ENCODE data around the gene PER1.

The PER1 gene, protein sequence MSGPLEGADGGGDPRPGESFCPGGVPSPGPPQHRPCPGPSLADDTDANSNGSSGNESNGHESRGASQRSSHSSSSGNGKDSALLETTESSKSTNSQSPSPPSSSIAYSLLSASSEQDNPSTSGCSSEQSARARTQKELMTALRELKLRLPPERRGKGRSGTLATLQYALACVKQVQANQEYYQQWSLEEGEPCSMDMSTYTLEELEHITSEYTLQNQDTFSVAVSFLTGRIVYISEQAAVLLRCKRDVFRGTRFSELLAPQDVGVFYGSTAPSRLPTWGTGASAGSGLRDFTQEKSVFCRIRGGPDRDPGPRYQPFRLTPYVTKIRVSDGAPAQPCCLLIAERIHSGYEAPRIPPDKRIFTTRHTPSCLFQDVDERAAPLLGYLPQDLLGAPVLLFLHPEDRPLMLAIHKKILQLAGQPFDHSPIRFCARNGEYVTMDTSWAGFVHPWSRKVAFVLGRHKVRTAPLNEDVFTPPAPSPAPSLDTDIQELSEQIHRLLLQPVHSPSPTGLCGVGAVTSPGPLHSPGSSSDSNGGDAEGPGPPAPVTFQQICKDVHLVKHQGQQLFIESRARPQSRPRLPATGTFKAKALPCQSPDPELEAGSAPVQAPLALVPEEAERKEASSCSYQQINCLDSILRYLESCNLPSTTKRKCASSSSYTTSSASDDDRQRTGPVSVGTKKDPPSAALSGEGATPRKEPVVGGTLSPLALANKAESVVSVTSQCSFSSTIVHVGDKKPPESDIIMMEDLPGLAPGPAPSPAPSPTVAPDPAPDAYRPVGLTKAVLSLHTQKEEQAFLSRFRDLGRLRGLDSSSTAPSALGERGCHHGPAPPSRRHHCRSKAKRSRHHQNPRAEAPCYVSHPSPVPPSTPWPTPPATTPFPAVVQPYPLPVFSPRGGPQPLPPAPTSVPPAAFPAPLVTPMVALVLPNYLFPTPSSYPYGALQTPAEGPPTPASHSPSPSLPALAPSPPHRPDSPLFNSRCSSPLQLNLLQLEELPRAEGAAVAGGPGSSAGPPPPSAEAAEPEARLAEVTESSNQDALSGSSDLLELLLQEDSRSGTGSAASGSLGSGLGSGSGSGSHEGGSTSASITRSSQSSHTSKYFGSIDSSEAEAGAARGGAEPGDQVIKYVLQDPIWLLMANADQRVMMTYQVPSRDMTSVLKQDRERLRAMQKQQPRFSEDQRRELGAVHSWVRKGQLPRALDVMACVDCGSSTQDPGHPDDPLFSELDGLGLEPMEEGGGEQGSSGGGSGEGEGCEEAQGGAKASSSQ (N-terminal part only)

DNA sequence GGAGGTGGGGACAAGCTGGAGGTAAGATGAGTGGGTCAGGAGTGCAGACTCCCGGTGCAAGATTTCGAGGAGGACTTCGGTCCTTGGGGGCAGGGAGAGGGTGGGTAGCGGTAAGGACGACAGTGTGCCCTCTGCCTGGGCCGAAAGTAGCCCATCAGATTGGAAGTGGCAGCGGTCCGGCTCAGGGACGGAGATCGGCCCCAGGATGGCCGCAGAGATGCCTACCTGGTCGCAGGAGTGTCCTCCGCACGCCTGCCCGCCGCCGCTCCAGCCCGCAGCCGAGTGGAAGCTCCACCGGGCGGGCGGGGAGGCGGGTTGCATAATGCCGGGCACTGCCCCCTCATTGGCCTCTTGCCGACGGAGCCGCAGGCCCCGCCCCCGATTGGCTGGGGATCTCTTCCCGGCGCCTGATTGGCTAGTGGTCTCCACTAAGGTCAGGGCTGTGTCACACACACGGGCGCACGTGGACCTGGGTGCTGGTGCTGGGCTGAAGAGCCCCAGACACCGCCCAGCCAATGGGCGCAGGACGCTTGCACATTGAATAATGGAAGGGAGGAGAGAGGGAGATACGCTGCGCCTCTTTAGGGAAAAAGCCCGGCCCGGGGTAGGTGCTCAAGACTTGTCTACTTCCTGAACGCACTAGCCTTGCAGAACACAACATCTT is at the start of gene PER1:
TSS of gene PER1 (minus strand) at position 293 of the 664 bp plus-strand sequence. CDS start 1,698 bp downstream, outside the sequence.
- DNase-seq (ENCODE audit: low read depth): peak; percentile 93

DNA sequence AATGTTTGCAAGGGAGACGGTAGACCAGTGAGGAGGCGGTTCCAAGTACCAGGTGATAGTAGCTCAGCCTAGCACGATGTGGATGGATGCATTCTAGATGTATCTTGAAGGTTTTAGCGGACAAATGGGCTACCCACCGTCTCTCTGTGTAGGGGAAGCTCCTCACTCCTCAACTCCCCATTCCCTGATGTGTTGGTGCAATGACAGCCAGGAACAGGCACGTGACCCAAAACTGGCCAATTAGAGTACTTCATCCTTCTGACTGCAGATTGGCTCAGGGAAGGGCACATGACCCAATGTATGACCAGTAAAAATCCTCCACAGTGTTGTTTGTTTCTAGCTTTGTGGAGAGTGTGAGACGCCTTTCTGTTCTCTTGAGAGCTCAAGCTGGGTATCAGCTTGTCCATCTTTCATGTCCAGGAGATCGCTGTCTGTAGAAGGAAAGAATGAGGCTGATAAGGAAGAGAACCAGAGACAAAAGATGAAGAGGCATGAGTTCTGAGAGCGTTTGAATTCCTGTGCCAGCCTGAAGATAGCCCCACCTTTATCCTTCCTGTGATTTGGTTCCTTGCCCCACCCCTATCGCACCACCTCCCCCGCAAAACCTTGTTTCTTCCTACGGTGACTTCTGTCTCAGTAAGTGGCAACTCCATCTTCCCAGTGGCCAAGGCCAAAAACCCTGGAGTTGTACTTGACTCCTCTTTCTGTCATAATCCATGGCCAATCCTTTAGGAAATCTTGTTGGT is 40.0 kb upstream of the PER1 start:
- peak; percentile 79 for DNase-seq (ENCODE audit: low read depth)

DNA sequence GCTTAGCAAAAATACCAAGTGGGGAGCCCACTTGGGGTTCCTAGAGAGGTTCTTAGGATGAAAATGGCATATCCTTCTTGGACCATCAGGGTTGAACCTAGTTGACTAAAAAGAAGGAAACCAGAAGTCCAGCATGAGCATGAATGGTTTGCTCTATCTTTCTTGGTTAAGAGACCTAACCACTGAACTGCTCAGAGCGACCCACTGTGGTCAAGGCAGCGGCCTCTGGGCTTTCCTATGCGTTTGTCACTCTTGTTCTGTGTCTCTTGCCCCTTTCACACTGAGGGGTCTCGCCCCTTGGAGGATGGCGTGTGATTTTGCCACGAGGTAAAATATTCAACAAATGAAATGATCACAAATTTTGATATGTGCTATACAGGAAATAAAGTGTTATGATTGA is 38.3 kb upstream of the PER1 start:
- no peak for DNase-seq (ENCODE audit: low read depth)

DNA sequence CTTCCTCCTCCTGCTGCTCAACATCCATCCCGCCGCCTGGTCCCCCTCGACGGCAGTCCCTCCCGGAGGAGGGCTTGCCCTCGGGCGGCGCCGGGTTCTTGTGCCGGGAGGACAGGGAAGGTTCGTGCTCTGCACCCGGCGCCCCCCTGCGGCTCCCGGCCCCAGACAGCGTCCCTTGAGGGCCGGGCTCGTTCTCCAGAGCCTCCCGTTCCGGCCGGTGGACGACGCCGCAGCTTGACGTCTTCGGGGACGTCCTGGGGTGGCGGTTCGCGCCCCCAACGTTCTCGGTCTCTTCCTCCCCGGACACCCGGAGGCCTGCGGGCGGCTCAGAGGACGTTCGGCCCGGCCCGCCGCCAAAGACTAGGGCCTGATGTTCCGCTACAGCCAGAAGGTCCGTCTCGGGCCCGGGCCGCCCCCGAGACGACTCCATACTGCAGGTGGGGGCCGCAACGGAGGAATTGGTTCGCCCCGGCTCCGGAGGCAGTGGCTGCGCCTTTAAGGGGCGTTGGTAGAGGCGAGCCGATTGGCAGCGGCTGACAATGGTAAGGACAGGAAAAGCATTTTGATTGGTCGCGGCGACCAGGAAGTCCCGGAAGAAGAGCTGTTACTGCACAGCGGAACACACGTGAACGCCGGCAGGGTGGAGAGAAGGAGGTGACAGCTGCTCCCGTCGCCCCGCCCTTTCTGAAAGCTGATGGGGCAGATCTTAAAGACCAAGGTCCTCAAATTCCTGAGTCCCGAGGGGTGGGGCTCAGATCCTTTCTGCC is 37.7 kb upstream of the PER1 start, which contains the start of gene BORCS6:
TSS of gene BORCS6 (minus strand) at position 470 of the 767 bp plus-strand sequence. CDS start at position 430, 40 bp downstream.
- peak; percentile 99 for DNase-seq (ENCODE audit: low read depth)

DNA sequence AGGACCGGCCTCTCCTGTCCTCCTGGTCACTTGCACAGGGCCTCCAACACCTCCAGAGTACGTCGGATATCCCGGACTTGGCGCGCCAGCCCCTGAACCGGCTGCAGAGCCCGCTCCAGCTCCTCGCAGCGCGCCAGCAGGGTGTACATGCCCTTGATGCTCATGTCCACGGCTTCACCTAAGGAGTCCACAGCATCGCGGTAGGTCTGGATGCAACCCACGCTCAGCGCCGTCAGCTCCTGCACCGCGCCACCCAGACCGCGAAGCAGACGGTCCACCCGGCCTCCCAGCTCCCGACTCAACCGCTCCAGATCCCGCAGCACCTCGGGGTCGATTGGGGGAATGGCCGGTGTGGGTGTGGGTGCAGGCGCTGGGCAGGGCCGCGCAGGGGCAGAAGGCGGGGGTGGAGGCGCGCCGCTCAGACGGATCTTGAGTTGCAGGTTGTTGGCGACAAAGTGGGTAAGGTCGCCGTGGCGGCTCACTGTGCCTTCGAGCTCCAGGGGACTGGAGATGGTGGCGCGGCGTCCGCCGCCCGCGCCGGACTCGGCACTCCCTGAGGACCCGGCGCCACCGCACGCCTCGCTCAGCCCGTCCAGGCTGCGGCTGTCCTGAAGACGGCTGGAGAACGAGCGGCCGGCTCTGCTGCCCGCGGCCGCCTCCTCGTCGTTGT is 37.0 kb upstream of the PER1 start:
- DNase-seq (ENCODE audit: low read depth): no peak

DNA sequence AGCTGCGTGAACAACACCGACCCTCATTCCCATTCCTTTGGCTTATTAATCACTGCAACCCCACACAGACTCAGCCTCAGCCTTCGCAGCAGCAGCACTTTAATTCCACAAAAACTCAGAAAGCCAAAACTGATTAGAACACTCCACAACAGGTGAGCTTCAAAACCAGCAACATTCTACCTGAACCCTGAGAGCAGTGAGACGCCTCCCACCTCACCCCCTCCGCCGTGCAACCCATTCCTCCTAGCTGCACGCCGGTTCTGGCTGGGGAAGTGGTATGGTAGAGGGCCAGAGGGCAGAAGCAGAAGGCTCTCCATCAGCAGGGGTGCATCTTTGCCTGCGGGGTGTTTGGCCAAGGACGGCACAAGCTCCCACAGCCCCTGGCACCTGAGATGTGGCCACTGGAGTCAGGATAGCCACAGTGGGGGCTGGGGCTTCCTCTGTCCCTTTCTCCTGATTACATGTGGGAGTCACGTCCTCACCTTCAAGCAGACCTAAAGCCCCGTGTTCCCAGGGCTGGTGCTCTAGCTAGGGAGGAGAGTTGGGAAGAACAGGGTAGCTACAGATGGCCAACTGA is 36.1 kb upstream of the PER1 start:
- DNase-seq (ENCODE audit: low read depth): no peak

DNA sequence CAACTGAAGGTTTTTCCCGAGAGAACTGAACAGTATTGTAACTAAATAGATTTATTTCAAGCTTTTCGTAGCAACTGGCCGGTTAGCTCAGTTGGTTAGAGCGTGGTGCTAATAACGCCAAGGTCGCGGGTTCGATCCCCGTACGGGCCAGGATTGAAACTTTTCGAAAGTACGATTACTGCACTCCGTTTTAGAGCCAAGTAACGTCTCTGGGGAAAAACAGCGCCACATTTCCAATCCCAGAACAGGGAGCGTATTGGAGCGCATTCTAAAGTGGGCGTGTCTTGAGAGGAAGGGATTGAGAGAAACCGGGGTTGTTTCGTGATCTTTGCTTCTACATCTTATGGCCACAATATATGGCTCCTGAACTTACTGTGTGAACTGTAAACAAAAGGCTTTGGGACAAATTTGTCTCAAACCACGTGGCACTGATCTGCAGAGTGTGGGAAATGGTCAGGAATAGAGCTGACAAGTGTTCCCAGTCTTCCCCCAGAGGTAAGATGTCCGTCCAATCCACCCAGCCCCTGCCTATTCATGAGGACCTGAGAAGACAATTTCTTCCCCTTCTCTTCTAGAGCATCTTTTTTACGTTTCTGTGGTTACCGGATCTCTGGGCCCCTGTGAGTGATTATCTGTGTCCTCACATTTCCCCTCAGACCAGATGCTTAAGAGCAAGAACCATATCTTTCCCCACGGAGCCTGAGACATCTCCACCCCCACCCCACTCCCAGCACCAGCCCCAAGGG is 35.5 kb upstream of the PER1 start:
- DNase-seq (ENCODE audit: low read depth): peak; percentile 98

DNA sequence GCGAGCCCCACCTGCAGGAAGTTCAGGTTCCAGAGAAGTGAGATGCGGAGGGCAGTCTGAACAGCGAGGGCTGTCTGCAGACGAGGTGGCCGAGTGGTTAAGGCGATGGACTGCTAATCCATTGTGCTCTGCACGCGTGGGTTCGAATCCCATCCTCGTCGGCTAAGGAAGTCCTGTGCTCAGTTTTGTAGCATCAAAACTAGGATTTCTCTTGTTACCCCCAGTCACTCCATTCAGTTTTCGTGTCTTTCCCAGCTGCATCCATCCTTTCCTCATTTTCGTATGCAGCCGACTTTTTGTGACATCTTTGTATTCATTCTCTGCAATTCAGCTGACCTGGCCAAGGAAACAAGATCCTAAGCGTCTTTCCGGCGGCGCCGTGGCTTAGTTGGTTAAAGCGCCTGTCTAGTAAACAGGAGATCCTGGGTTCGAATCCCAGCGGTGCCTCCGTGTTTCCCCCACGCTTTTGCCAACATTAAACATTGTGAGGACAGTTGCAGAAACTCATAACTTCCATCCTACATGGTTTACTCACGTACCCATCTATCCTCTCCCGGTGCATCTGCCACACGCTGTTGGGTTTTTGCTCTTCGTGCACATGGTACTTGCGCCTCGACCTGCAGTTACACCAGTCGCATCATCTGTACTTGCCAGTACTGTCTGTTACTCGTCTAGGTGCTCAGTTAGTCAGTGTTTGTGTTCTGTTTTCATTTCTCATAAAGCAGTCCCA is 34.7 kb upstream of the PER1 start:
- peak; percentile 83 for DNase-seq (ENCODE audit: low read depth)

DNA sequence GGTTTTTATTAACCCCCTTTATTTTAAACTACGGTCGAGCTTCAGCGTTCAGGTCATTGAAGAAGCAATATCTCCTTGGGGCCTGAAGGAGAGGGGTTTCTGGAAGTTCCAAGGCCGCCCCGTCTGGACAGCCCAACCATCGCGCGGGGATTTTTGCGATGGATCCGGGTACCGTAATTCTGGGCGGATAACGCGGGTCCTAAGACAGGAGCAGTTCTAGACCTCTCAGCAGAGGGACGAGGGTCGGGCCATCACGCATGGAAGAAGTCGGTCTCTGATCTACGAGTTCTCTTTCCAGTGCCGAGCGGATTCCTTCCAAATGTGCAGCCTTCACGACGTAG is 34.2 kb upstream of the PER1 start:
- no peak for DNase-seq (ENCODE audit: low read depth)

DNA sequence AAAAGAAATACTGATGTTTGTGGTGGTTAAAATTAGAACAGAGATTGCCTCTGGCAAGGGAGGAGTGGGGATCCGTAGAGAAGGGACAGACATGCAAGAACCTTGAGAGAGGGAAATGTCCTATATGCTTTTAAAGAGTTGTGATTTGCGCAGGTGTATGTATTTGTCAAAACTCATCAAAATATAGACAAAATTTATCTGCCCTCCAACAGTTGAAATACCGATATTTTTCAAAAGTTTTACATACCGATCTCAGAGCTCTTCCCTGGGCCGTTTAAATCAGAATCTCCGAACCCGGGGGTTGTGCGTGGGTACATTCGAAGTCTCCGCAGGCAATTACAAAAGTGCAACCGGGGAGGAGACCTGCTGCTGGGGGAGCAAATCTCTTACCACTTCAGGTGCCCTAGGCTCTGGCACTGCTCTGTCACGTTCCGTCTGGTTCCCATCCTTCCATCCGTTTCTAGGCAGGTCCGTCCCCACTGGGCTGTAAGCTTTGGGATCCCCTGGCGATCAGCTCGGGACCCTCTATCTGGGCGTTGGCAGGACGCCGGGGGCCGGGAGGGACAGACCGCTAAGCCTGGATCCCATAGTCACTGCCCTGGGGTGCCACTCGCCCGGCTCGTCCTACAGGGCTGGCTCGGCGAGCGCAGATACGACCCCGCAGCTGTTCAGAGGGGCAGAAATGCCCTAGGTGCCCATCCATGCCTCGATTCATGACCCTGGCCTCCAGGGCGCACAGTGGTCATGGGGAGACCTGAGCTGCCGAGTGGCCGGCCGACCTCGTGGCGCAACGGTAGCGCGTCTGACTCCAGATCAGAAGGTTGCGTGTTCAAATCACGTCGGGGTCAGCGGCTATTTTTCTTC is 33.6 kb upstream of the PER1 start:
- no peak for DNase-seq (ENCODE audit: low read depth)

DNA sequence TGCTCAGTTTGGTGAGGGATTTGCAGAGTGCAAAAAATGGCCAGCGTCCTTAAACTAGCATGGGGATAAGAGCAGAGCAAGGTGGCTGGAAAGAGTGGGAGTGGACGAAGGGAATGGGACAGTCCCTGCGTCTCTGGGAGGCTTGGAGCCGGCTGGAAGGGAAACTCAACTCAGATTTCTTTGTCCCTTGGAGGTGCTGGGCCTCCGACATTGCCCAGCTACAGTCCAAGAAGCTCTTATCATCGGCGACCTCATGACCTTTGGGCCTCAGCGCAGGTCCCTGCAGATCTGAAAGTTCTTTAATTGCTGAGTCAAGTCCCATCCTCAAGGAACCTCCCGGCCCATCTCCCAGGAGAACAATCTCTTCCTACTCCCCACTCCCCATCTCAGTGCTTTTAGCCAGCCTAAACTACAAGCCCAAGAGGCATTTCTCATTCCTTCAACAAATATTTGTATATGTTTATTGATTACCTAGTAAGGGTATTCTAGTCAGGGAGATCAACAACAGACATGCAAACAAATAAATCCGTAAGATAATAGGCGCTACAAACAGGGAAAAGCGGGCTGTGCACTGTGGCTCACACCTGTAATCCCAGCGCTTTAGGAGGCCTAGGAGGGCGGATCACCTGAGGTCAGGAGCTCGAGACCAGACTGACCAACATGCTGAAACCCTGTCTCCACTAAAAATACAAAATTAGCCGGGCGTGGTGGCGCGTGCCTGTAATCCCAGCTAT is 25.0 kb upstream of the PER1 start:
- no peak for DNase-seq (ENCODE audit: low read depth)

DNA sequence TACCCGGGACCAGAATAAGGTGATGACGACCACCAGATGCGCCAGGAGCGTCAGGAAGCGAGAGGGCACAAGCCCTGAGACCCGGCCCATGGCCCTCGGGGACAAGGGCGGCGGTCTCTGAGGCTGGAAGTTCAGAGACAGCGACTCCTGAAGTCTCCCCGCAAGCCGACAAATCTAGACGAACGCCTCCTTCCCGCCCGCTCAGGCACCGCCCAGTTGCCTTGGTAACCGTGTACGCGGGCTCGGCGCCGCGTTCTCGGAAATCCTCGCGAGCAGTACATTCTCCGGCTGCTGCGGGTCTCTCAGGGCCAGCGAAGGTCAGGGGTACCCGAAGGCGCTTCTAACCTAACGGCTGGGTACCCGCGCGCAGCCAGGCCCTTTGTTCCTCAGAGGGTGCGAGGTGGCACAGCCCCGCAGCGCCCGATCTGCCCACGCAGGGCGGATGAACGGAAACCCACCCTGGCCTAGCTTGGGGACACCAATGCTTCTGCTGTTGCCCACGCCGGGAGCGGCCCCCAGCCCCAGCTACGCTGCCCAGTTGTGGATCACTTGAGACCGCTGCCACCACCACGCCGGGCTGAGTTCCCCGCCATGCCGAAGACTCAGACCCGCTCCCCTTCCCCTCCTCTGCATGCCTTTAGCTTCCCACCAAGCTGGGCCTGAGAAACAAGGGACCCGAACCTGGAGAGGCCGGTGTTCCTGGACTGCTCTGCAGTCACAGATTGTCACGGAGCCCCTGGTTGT is 24.2 kb upstream of the PER1 start, which contains the start of gene TMEM107:
TSS of gene TMEM107 (minus strand) at position 184 of the 744 bp plus-strand sequence. CDS start at position 90, 94 bp downstream.
- DNase-seq (ENCODE audit: low read depth): peak; percentile 73

DNA sequence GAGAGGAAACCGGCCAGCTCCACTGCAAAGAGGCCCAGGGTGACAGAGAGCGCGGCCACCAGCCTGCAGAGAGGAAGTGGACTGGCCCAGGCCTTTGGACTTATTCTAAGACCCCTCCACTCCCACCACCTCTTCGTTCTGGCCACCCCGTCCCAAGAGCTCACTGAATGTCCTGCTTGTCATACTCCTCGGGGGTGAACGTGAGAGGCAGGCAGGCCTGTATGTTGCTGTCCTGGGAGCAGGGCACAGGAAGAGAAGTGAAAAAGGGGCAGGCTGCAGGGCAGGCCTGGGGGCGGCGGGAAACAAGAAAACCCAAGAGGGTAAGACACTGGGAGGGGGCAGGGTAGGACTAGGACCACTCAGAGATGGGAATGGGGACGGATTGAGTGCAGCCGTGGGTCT is 23.6 kb upstream of the PER1 start:
- DNase-seq (ENCODE audit: low read depth): no peak

DNA sequence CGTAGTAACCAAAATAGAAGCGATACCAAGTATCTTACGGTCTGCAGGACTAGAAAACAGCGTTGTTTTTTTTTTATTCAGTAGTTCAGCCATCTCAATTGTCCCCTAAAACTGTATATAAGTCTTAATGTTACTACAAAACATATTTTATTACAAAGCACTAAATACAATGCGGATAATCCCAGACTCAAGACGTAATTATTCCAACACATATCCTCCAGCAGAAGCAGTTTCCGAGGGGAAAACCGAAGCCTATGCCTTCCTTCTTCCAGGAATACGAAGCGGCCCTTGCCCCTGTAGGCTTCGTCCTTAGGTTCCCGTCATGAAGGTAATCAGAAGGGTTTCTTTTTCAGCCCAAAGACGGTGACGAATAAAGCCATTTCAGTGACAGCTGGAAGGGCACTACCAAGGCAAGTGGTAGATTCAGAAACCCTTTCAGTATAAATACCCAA is 21.7 kb upstream of the PER1 start:
- DNase-seq (ENCODE audit: low read depth): no peak

All from stromal cell of bone marrow (primary cell).